ENCODE data around the gene CALY.
A peak's percentile ranks its signal among the peaks of the same experiment; 100 is the strongest.

CALY gene

DNA sequence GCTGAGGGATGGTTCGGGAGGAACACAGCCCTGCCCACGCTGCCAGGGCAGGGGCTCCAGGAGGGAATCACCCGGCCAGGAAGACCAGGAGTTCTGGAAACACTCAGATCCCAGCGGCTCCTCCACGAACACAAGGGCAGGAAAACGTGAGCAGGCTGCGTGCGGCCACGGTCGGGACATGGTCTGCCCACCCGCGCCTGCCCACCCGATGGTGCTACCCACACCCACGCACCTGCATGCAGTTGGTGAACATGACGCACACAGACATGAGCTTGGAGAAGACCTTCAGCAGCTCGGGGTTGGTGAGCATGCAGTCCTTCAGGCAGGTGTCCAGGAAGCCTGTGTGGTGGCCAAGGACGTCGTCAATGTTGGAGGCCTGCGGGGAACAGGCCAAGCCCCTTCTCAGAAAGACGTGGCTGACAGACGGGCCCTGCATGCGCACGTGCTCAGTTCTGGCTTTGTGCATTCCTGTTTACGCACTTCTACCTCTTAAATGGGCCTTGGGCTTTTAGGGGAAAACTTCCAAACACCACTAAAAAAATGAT is 53.8 kb downstream of the CALY start:
- WGBS, 2 experiments (ENCODE audit: insufficient coverage in 2 of 2) = 95 to 98% methylated on average over 24 of the region's 24 CpGs
- H3K36me3 ChIP-seq (ENCODE audit: control insufficient read depth, insufficient read depth, low read length) = peaks cover 63% of the 10 kb centered on the region
- H3K4me3 ChIP-seq (ENCODE audit: extremely low read depth, insufficient read depth, low read length, poor library complexity, severe bottlenecking) = no peak overlapping the region

DNA sequence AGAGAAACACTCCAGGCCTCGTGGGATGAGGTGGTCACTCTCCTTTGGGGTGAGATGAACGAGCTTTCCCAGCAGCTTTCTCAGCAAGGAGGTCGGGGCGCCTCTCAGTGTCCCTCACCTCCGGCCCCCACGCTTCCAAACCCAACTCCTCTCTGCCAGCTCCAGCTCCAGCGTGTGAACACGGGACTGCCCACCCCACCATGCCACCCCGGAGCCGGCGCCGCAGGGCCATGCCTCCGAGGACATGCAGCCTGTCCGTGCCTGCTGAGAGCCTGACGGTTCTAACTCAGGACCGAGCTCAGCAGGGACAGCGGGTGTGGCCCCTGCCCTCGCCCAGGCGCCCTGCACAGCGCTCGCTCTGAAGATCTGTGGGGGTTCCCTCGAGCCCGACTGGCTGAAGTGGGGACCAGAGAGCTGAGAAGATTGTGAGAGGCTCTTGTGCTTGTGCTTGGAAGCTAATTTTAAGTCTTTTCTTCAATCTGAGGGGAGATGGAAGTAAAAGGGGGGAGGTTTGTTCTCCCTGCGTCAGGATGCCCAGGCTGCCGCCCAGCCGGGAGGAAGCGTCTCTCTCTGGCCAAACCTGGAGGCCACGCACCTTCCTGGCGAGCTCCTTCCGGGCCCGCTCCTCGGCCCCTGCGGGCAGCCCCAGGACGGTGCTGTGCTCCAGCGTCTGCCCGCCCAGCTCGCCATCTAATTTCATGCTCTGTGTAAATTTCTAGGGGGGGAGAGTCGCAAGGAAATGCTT is 54.9 kb downstream of the CALY start:
- Histone ChIP-seq H3K4me3 (ENCODE audit: extremely low read depth, insufficient read depth, low read length, poor library complexity, severe bottlenecking) (no peak overlapping the region), H3K36me3 (ENCODE audit: control insufficient read depth, insufficient read depth, low read length) (peaks cover 56% of the 10 kb centered on the region), H3K4me1 (ENCODE audit: control insufficient read depth, insufficient read depth, low read length, poor library complexity, severe bottlenecking) (peaks cover 34% of the 10 kb centered on the region), H3K27ac (ENCODE audit: low read depth, low read length, severe bottlenecking) (no peak overlapping the region), H3K9me3 (ENCODE audit: control insufficient read depth, low read length) (no peaks in the 10 kb centered on the region)
- 93 to 96% methylated on average over 29 to 30 of the region's 38 CpGs for WGBS, 2 experiments (ENCODE audit: insufficient coverage in 2 of 2)

More for the DNA sequence above, 53.8 kb downstream of the CALY start:
- Histone ChIP-seq H3K9me3 (ENCODE audit: control insufficient read depth, low read length) (no peaks in the 10 kb centered on the region), H3K27ac (ENCODE audit: low read depth, low read length, severe bottlenecking) (no peak overlapping the region), H3K4me1 (ENCODE audit: control insufficient read depth, insufficient read depth, low read length, poor library complexity, severe bottlenecking) (peaks cover 23% of the 10 kb centered on the region)

DNA sequence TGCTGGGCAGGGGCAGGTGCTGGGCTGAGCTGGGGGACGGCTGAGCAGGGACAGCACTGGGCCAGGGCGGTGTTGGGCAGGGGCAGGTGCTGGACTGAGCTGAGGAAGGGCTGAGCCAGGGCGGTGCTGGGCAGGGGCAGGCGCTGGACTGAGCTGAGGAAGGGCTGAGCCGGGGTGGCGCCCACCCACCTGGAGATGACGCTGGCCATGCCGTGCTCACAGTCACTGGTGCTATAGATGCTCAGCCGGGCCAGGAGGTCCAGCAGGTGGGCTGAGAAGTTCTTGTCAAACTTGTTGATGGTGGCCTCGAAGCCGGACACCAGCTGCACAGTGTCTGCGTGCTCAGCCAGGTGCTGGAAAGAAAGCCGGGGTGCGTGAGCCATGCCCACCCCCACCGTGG is 55.6 kb downstream of the CALY start:
- WGBS, 2 experiments (ENCODE audit: insufficient coverage in 2 of 2) = 95 to 97% methylated on average over 10 to 13 of the region's 15 CpGs
- Histone ChIP-seq H3K4me3 (ENCODE audit: extremely low read depth, insufficient read depth, low read length, poor library complexity, severe bottlenecking) (no peak overlapping the region), H3K27ac (ENCODE audit: low read depth, low read length, severe bottlenecking) (no peak overlapping the region), H3K36me3 (ENCODE audit: control insufficient read depth, insufficient read depth, low read length) (peaks cover 49% of the 10 kb centered on the region), H3K4me1 (ENCODE audit: control insufficient read depth, insufficient read depth, low read length, poor library complexity, severe bottlenecking) (peaks cover 34% of the 10 kb centered on the region), H3K9me3 (ENCODE audit: control insufficient read depth, low read length) (no peaks in the 10 kb centered on the region)

DNA sequence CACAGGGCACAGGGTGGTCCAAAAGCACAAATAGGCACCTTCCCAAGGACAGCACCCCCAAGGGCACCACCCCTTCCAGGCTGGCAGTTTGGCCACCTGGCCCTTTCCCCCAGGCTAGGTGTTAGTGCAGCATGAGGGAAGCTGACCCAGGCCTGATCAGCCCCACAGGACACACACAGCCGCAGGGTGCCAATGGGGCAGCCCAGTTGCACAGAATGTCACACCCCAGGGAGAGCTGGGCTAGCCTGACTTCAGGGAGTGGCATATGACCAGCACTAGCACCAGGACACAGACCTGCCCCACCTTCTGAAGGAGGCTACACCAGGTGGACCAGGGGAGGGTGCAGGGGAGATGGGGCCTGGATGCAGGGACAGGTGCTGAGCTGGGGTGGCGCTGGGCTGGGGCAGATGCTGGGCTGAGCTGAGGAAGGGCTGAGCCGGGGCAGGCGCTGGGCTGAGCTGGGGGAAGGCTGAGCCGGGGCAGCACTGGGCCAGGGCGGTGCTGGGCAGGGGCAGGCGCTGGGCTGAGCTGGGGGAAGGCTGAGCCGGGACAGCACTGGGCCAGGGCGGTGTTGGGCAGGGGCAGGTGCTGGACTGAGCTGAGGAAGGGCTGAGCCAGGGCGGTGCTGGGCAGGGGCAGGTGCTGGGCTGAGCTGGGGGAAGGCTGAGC is 56.2 kb downstream of the CALY start:
- no peak overlapping the region for H3K4me3 ChIP-seq (ENCODE audit: extremely low read depth, insufficient read depth, low read length, poor library complexity, severe bottlenecking)
- 90 to 97% methylated on average over 9 to 10 of the region's 10 CpGs for WGBS, 2 experiments (ENCODE audit: insufficient coverage in 2 of 2)
- H3K9me3 ChIP-seq (ENCODE audit: control insufficient read depth, low read length) = no peaks in the 10 kb centered on the region
- no peak overlapping the region for H3K27ac ChIP-seq (ENCODE audit: low read depth, low read length, severe bottlenecking)
- H3K36me3 ChIP-seq (ENCODE audit: control insufficient read depth, insufficient read depth, low read length) = peaks cover 45% of the 10 kb centered on the region
- peaks cover 37% of the 10 kb centered on the region for H3K4me1 ChIP-seq (ENCODE audit: control insufficient read depth, insufficient read depth, low read length, poor library complexity, severe bottlenecking)

DNA sequence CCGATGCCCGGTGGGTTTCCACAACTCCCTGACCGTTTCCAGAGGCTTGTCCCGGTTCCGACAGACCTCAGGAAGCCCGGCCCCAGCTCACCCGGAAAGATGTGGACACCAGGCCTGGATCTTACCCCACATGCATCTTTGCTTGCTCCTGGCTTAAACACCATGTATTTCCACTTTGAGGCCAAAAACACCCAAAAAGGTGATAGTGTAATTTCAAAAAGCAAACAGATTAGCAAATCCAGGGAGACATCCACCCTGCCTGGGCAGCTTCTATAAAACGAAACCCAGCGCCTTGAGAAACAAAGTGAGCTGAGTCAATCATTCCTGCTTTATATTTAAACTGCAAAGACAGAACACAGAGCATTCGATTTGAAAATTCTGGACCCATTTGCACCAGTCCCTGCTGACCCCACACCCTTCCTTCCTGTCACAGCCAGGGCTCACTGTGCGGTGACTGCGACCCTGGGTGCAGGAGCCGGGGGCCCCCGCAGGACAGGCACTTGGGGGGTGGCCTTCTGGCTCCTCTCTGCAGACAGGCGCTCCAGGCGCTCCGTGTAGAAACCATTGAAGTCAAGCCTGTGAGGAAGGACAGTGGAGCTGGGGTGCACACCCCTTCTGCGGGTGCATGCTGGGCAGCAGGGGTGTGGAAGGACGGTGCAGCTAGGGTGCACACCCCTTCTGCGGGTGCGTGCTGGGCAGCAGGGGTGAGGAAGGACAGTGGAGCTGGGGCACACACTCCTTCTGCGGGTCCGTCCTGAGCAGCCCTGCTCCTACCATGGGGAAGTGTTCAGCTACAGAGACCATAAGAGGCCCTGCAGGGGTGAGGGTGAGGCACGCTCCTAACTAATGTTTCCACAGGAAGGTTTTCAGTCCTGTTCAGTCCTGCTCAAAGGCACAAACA is 57.1 kb downstream of the CALY start:
- 95 to 96% methylated on average over 21 to 22 of the region's 24 CpGs for WGBS, 2 experiments (ENCODE audit: insufficient coverage in 2 of 2)
- H3K36me3 ChIP-seq (ENCODE audit: control insufficient read depth, insufficient read depth, low read length) = peaks cover 38% of the 10 kb centered on the region

DNA sequence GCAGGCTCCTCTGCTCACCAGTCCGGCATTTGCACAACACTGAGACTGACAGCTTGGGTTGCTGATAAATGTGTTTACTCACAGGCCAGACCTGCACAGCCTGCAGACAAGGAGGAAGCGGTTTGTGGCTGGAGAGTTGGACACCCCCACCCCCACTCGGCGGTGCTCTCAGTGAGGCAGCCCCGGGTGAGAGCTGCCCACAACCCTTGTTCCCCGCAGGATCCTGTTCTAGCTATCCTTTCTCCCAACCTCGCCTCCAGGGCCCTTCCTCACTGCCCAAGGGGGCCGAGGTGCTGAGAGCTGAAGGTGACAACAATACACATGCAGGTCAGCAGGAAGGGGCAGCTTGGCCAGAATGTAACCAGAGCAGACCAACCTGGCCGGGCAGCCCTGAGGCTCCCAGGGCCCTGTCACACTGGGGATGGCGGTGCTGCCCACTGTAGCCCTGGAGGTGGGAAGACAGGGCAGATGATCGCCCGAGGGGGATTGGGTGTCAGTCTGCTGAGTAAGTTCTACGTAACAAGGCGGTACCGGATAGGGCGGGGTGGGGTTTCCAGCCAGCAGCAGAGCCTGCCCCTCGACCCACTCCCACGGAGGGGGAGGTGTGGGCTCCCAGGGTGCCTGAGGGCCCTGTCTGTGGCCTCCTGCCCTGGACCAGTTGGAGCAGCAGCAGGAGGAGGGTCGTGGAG is 58.0 kb downstream of the CALY start:
- Histone ChIP-seq H3K27ac (ENCODE audit: low read depth, low read length, severe bottlenecking) (no peak overlapping the region), H3K4me1 (ENCODE audit: control insufficient read depth, insufficient read depth, low read length, poor library complexity, severe bottlenecking) (peaks cover 46% of the 10 kb centered on the region)
- 88 to 90% methylated on average over 16 to 17 of the region's 19 CpGs for WGBS, 2 experiments (ENCODE audit: insufficient coverage in 2 of 2)

More for the DNA sequence above, 57.1 kb downstream of the CALY start:
- Histone ChIP-seq H3K4me3 (ENCODE audit: extremely low read depth, insufficient read depth, low read length, poor library complexity, severe bottlenecking) (no peak overlapping the region), H3K4me1 (ENCODE audit: control insufficient read depth, insufficient read depth, low read length, poor library complexity, severe bottlenecking) (peaks cover 46% of the 10 kb centered on the region), H3K9me3 (ENCODE audit: control insufficient read depth, low read length) (no peaks in the 10 kb centered on the region), H3K27ac (ENCODE audit: low read depth, low read length, severe bottlenecking) (peak overlapping the region; percentile 6)

DNA sequence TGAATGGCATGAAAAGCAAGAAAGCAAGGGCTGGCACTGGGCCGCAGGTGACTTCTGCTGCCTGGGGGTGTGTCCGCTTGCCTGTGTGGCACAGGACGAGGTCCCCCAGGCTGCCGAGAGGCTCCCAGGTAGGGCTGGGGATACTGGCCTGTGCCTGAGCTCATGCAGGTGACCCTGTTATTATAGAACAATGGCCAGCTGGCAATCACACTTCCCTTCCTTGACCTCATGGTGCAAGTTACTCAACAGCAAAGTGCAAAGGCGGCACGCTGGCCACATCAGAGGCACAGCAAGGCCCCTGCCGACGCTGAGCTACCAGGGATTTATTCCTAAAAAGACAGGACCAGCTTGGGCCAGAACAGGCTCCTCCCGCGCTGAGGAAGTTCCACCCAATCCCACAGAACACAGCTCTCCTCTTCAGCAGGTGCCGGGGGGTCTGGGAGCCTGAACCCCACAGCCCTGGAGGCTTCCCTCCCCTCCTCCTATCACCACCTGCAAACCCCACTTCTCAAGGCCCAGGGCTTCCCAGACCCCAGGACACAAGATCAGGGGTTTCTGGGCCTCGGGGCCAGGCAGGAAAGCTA is 58.6 kb downstream of the CALY start:
- peaks cover 23% of the 10 kb centered on the region for H3K36me3 ChIP-seq (ENCODE audit: control insufficient read depth, insufficient read depth, low read length)
- H3K4me1 ChIP-seq (ENCODE audit: control insufficient read depth, insufficient read depth, low read length, poor library complexity, severe bottlenecking) = peaks cover 46% of the 10 kb centered on the region
- WGBS, 2 experiments (ENCODE audit: insufficient coverage in 2 of 2) = 92 to 94% methylated on average over 10 to 11 of the region's 12 CpGs
- H3K4me3 ChIP-seq (ENCODE audit: extremely low read depth, insufficient read depth, low read length, poor library complexity, severe bottlenecking) = no peak overlapping the region
- H3K9me3 ChIP-seq (ENCODE audit: control insufficient read depth, low read length) = no peaks in the 10 kb centered on the region
- H3K27ac ChIP-seq (ENCODE audit: low read depth, low read length, severe bottlenecking) = no peak overlapping the region

More for the DNA sequence above, 58.0 kb downstream of the CALY start:
- Histone ChIP-seq H3K9me3 (ENCODE audit: control insufficient read depth, low read length) (no peaks in the 10 kb centered on the region), H3K4me3 (ENCODE audit: extremely low read depth, insufficient read depth, low read length, poor library complexity, severe bottlenecking) (no peak overlapping the region), H3K36me3 (ENCODE audit: control insufficient read depth, insufficient read depth, low read length) (peaks cover 29% of the 10 kb centered on the region)

DNA sequence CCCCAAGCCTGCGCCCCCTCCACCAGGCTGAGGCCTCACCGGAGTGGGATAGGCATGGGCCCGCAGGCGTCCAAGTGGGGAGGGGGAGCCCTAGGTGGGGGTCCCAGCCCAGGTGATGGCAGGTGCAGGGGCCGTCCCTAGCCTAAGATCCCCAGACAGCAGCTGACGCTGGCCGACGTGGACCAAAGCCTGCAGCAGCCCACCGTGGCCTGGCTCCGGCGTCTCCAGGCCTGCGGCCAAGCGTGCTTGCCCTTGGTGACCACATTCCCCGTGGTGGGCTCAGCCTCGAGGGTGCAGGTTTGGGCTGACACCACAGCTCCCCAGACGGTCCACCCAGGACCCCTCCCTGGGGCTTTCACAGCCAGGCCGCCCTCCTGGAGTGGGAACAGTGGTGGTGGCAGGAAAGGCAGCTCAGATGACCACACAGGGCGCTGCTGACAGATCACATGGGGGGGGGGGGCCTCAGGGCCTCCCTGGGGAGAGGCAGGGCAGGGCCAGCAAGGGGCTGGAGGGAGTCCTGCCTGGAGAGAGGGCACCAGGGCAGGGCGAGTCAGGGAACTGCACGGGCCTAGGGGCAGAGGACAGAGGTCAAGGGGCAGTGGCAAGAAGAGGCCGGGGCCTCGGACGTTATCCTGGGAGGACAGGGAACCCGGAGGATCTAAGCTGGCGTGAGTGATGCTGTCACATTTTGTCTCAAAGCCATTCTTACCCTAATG is 59.3 kb downstream of the CALY start:
- Histone ChIP-seq H3K27ac (ENCODE audit: low read depth, low read length, severe bottlenecking) (no peak overlapping the region), H3K4me3 (ENCODE audit: extremely low read depth, insufficient read depth, low read length, poor library complexity, severe bottlenecking) (no peak overlapping the region), H3K36me3 (ENCODE audit: control insufficient read depth, insufficient read depth, low read length) (peaks cover 17% of the 10 kb centered on the region), H3K9me3 (ENCODE audit: control insufficient read depth, low read length) (no peaks in the 10 kb centered on the region), H3K4me1 (ENCODE audit: control insufficient read depth, insufficient read depth, low read length, poor library complexity, severe bottlenecking) (peaks cover 46% of the 10 kb centered on the region)
- 91 to 92% methylated on average over 19 to 20 of the region's 25 CpGs for WGBS, 2 experiments (ENCODE audit: insufficient coverage in 2 of 2)

DNA sequence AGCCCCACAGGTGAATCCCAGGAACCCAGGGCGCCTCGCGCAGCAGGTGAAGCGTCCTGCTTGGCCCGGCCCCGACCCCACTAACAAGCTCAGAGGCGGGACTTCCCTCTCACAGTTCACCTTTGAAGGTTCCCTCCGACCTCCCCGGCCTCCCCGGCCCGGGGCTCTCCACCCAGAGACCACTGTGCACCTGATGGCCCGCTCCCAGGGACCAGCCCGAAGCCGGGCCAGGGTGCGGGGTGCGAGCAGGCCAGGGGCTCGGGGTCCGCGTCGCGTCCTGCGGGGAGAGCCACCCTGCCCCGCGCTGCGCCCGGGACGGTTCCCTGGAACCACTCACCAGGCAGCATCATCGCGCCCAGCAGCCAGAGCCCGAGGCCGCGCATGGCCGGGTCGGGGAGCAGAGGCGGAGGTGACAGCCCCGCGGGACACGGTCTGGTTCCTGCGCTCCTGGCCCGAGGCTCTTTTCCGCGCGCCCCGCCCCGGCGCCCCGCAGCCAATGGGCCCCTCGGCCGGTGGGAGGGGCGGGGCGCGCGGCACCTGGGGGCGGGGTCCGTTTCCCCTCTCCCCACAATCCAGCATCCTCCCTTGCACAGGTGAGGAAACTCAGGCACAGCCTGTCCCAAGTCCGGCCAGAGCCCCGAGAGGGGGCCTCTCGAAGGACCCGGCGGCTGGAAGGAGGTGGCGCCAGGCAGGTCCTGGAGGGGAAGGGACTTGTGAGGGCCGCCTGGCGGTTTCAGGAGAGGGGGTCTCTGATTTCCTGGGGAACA is 60.1 kb downstream of the CALY start, which contains the start of gene ADAM8:
Gene ADAM8 (minus strand): TSS at position 434 of the 767 bp plus-strand sequence. CDS start 51 bp downstream, at position 383.
- 16 to 17% methylated on average over 32 to 57 of the region's 63 CpGs for WGBS, 2 experiments (ENCODE audit: insufficient coverage in 2 of 2)
- H3K36me3 ChIP-seq (ENCODE audit: control insufficient read depth, insufficient read depth, low read length) = peaks cover 13% of the 10 kb centered on the region
- peaks cover 46% of the 10 kb centered on the region for H3K4me1 ChIP-seq (ENCODE audit: control insufficient read depth, insufficient read depth, low read length, poor library complexity, severe bottlenecking)
- H3K4me3 ChIP-seq (ENCODE audit: extremely low read depth, insufficient read depth, low read length, poor library complexity, severe bottlenecking) = no peak within 1 kb of the TSS
- H3K27ac ChIP-seq (ENCODE audit: low read depth, low read length, severe bottlenecking) = no peak within 1 kb of the TSS
- H3K9me3 ChIP-seq (ENCODE audit: control insufficient read depth, low read length) = no peaks in the 10 kb centered on the region

All from mesodermal cell (in vitro differentiated cells).